Aorta (tissue), 5 donors: Measurements from ENCODE around the gene OR8G1. TPM values are rescaled to one million over a fixed set of nuclear protein-coding genes. Genes with fewer than 3 reads are reported as not detected.
"Not testable (repeated sequence)": the region's sequence is repeated elsewhere in the genome, so short reads cannot be mapped to it uniquely, and the experiment has no call there.

Experiments used
- ATAC-seq: fragments of 200-7000 bp; cut with Tn5 transposase; one replicate; pipeline ENCODE4 v1.9.1; 2022; ENCODE audit warnings: moderate library complexity; ENCODE audit not compliant: low FRiP score
- DNase-seq, 2 donors: peaks; one replicate each; pipeline ENCODE4 v3.0.0-alpha.2; 2020
- H3K27ac ChIP-seq, 2 donors: one replicate each; pipeline ENCODE4 v1.5.1; 2013; ENCODE audit warnings: low read length in 2 of 2, mild to moderate bottlenecking in 2 of 2, moderate library complexity in 2 of 2, control low read depth in 1 of 2, inconsistent platforms in 1 of 2, low read depth in 1 of 2
- H3K27me3 ChIP-seq, 2 donors: one replicate each; pipeline ENCODE4 v1.6.1; 2013; ENCODE audit warnings: control low read depth in 1 of 2, low read length in 1 of 2, mild to moderate bottlenecking in 1 of 2, moderate library complexity in 1 of 2; ENCODE audit not compliant: insufficient read depth in 2 of 2, control insufficient read depth in 1 of 2
- H3K36me3 ChIP-seq, 2 donors: one replicate each; pipeline ENCODE4 v1.6.1; 2013; ENCODE audit warnings: control low read depth in 1 of 2, low read length in 1 of 2, mild to moderate bottlenecking in 1 of 2; ENCODE audit not compliant: insufficient read depth in 2 of 2, control insufficient read depth in 1 of 2
- H3K4me1 ChIP-seq, 2 donors: one replicate each; pipeline ENCODE4 v1.6.1; 2013; ENCODE audit warnings: low read length in 2 of 2, control low read depth in 1 of 2, mild to moderate bottlenecking in 1 of 2, moderate library complexity in 1 of 2; ENCODE audit not compliant: insufficient read depth in 2 of 2, control insufficient read depth in 1 of 2
- H3K4me3 ChIP-seq, 2 donors: one replicate each; pipeline ENCODE4 v1.5.1; 2013; ENCODE audit warnings: low read length in 2 of 2, control low read depth in 1 of 2, mild to moderate bottlenecking in 1 of 2
- H3K9me3 ChIP-seq: one replicate; pipeline ENCODE4 v1.6.1; 2013; ENCODE audit warnings: mild to moderate bottlenecking, low read length; ENCODE audit not compliant: control insufficient read depth
- WGBS, 2 donors: extraction: QIAGEN DNeasy Blood & Tissue Kit; methylation state at CpG; one replicate each; pipeline ENCODE4 v1.1.7; 2013; 5-methylcytosine and 5-hydroxymethylcytosine counted together
- intact Hi-C, 2 donors: fragments of 100-400 bp; cut with DNase I; formaldehyde crosslinking; loops; one replicate each; pipeline versions ENCODE4 v1.14.2 to v1.15.0; 2022
- polyA plus RNA-seq, 2 donors: library from polyadenylated mRNA; stranded (reverse); fragments of 200-250 nt; gene quantifications; one replicate each; pipeline ENCODE4 v1.2.3, GENCODE V29; 2013
- total RNA-seq, 2 donors: library from RNA; stranded (reverse); fragmentation: NEBNext Ultra II Directional; extraction: Animal tissue kit (Norgen Biotek cat#: 25700); gene quantifications; one replicate each; pipeline ENCODE4 v1.2.1, GENCODE V29; 2021
- donor health status: healthy with polysubstance abuse.
- donor health status: Bipolar disorder and iron deficiency.
- donor health status: DM: no; HTN: no; CAD: no.
- donor health status: DM: no; HTN: no; CAD: no.
- donor health status: DM: yes; HTN: yes; CAD: no.

Gene OR8G1
- total and polyA plus RNA-seq, 4 donors = not detected

GRCh38 chr11:124222407-124222806 is 18.5 kb upstream of the OR8G1 start:
- intact Hi-C loops = no loop called here
- DNase-seq (no peak), ATAC-seq (no peak)
- no peaks in the 10 kb centered on the region for H3K4me1 ChIP-seq
- H3K27ac ChIP-seq = no peak overlapping the region
- no peaks in the 10 kb centered on the region for H3K36me3 ChIP-seq
- H3K4me3 ChIP-seq = no peak overlapping the region
- no peaks in the 10 kb centered on the region for H3K9me3 ChIP-seq
- no peaks in the 10 kb centered on the region for H3K27me3 ChIP-seq
- 74 to 83% methylated on average over 2 of the region's 2 CpGs for WGBS, 2 donors

GRCh38 chr11:124224618-124225423 is 16.1 kb upstream of the OR8G1 start:
- H3K27me3 ChIP-seq, H3K27ac ChIP-seq, intact Hi-C loops, H3K4me1 ChIP-seq, H3K36me3 ChIP-seq, H3K9me3 ChIP-seq, H3K4me3 ChIP-seq, ATAC-seq: not testable (repeated sequence)
- DNase-seq = peak in 1 of 2 donors; percentile 59
- whole genome bisulfite sequencing, 2 donors = 60 to 66% methylated on average over 9 of the region's 9 CpGs

GRCh38 chr11:124225471-124225870 is 15.4 kb upstream of the OR8G1 start:
- H3K36me3 ChIP-seq = no peaks in the 10 kb centered on the region
- no peaks in the 10 kb centered on the region for H3K4me1 ChIP-seq
- WGBS, 2 donors = 79 to 83% methylated on average over 1 of the region's 1 CpG
- H3K27me3 ChIP-seq = no peaks in the 10 kb centered on the region
- H3K27ac ChIP-seq = no peak overlapping the region
- no peak for ATAC-seq
- no peaks in the 10 kb centered on the region for H3K9me3 ChIP-seq
- no peak for DNase-seq
- intact Hi-C loops = no loop called here
- H3K4me3 ChIP-seq = no peak overlapping the region

GRCh38 chr11:124233376-124233775 is 7.5 kb upstream of the OR8G1 start:
- Histone ChIP-seq H3K27ac (no peak overlapping the region), H3K4me1 (no peaks in the 10 kb centered on the region), H3K36me3 (no peaks in the 10 kb centered on the region), H3K4me3 (no peak overlapping the region), H3K27me3 (no peaks in the 10 kb centered on the region), H3K9me3 (no peaks in the 10 kb centered on the region)
- 24 to 63% methylated on average over 1 of the region's 1 CpG for WGBS, 2 donors
- intact Hi-C loops = no loop called here
- DNase-seq (no peak), ATAC-seq (no peak)

- ATAC-seq (no peak), DNase-seq (no peak)
- H3K9me3 ChIP-seq = no peaks in the 10 kb centered on the region
- intact Hi-C loops = no loop called here
- H3K4me1 ChIP-seq = no peaks in the 10 kb centered on the region
- no peaks in the 10 kb centered on the region for H3K36me3 ChIP-seq
- H3K27me3 ChIP-seq = peaks cover 0 to 3% of the 10 kb centered on the region in 2 donors
- H3K4me3 ChIP-seq = no peak overlapping the region
- WGBS, 2 donors = 62 to 70% methylated on average over 5 of the region's 5 CpGs
- no peak overlapping the region for H3K27ac ChIP-seq
Measured at GRCh38 chr11:124238512-124238911, 2.4 kb upstream of the OR8G1 start.

GRCh38 chr11:124249869-124250268 is 9.0 kb downstream of the OR8G1 start:
- H3K27ac ChIP-seq, DNase-seq, H3K9me3 ChIP-seq, H3K36me3 ChIP-seq, H3K4me1 ChIP-seq, intact Hi-C loops, H3K4me3 ChIP-seq, ATAC-seq, H3K27me3 ChIP-seq: not testable (repeated sequence)
- 52 to 60% methylated on average over 3 of the region's 3 CpGs for WGBS, 2 donors

- DNase-seq = no peak
- no peaks in the 10 kb centered on the region for H3K36me3 ChIP-seq
- ATAC-seq = no peak
- H3K9me3 ChIP-seq = no peaks in the 10 kb centered on the region
- no peak within 1 kb of the TSS for H3K27ac ChIP-seq
- H3K27me3 ChIP-seq = no peaks in the 10 kb centered on the region
- intact Hi-C loops = no loop called here
- no peaks in the 10 kb centered on the region for H3K4me1 ChIP-seq
- H3K4me3 ChIP-seq = no peak within 1 kb of the TSS
- WGBS, 2 donors = 57 to 60% methylated on average over 4 of the region's 4 CpGs
Measured at GRCh38 chr11:124256076-124256475, 15.2 kb downstream of the OR8G1 start, which contains the start of gene OR8G5. TSS of gene OR8G5 (plus strand) at chr11:124256376. CDS start at chr11:124264932, 8,556 bp downstream.

- intact Hi-C loops, H3K36me3 ChIP-seq, H3K4me3 ChIP-seq, ATAC-seq, H3K9me3 ChIP-seq, H3K27ac ChIP-seq, H3K27me3 ChIP-seq, DNase-seq, H3K4me1 ChIP-seq: not testable (repeated sequence)
- WGBS, 2 donors = 63 to 68% methylated on average over 4 of the region's 4 CpGs
Measured at GRCh38 chr11:124265041-124265440, 24.1 kb downstream of the OR8G1 start.

- ATAC-seq, DNase-seq, H3K4me1 ChIP-seq, intact Hi-C loops, H3K4me3 ChIP-seq, H3K9me3 ChIP-seq, H3K36me3 ChIP-seq, H3K27ac ChIP-seq, H3K27me3 ChIP-seq: not testable (repeated sequence)
- 36 to 48% methylated on average over 7 of the region's 7 CpGs for WGBS, 2 donors
Measured at GRCh38 chr11:124270886-124271285, 30.0 kb downstream of the OR8G1 start.
